ENCODE data around the gene EYA4.
A peak's percentile ranks its signal among the peaks of the same experiment; 100 is the strongest.

Gene EYA4

DNA sequence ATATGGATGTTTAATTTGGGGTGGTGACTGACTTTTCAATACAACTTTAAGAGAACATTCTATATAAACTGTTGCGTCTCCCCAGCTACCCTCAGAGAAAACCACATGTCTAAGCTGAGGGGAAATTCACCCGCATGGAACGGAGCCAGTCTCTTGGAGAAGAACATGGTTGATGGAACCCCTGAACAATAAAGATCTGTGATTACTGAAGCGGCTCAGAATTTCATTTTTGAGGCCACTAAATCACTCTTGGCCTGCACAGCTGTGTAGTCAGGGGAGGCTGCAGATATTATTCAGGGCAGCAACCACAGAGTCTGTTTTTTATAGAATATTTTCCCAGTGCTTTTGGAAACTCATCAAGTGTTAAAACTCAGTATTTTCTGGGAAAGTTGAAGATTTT lies 73.8 kb downstream of the EYA4 start:
- DNase-seq (ENCODE audit: low read depth): no peak
- no peak overlapping the region for H3K4me3 ChIP-seq (ENCODE audit: low read depth, low read length)
- TF ChIP-seq, protein P1, sequence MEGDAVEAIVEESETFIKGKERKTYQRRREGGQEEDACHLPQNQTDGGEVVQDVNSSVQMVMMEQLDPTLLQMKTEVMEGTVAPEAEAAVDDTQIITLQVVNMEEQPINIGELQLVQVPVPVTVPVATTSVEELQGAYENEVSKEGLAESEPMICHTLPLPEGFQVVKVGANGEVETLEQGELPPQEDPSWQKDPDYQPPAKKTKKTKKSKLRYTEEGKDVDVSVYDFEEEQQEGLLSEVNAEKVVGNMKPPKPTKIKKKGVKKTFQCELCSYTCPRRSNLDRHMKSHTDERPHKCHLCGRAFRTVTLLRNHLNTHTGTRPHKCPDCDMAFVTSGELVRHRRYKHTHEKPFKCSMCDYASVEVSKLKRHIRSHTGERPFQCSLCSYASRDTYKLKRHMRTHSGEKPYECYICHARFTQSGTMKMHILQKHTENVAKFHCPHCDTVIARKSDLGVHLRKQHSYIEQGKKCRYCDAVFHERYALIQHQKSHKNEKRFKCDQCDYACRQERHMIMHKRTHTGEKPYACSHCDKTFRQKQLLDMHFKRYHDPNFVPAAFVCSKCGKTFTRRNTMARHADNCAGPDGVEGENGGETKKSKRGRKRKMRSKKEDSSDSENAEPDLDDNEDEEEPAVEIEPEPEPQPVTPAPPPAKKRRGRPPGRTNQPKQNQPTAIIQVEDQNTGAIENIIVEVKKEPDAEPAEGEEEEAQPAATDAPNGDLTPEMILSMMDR (conservative IDR thresholded peaks at IDR 0.05; ENCODE audit: low read depth, low read length): no peak

DNA sequence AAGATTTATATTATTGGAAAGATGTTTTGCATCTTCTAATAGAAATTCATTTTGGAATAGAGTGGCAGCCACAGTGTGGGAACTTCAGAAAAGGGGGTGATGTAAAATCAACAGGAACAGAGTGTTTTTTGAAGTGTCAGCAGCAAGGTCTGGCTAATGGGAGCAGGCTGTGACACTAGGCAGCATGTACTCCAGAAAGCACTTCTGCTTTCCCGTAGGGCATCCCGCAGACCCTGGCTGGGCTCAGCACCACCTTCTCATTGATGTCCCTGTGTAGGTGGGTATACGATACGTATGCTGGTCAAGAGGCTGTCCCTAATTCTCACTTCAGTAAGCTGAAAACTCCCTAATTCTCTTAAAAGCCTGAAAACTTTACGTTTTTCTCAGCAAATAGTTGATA lies 74.7 kb downstream of the EYA4 start:
- no peak overlapping the region for H3K4me3 ChIP-seq (ENCODE audit: low read depth, low read length)
- no peak for DNase-seq (ENCODE audit: low read depth)
- TF ChIP-seq, protein P1 (conservative IDR thresholded peaks at IDR 0.05; ENCODE audit: low read depth, low read length): no peak

DNA sequence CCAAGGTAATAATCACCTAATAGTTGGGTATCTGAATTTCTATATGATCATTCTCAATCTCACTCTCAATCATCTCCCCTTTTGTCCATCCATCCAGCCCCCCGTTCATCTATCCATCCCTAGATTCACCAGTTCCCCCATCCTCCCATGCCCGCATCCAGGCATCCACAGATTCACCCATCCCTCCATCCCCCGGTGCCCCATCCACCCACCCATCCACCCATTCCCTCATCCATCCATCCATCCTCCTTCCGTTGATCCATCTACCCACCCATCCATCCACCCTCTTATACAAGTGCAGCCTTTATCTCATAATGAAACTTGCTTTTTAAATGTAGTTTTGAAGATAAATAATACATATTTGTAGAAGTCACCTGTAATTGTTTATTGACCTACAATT lies 76.5 kb downstream of the EYA4 start:
- DNase-seq (ENCODE audit: low read depth): no peak

DNA sequence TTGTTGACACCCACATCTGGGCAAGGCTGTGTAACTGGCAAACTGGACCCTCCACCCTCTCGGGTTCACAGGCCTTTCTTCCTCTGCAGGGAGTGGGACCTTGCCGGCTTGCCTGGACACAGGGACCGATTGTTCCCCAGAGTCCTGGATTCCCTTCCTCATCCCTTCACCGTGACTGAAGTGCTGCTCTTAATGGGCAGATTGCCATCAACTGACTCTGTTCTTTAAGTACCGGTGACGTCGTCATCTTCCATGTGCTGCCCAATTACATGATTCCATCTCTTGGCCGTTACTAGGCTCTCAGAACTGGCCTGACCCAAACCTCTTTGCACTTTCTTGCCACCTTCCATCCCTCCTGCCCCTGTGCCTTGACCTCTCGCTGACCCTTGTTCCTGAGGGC lies 85.4 kb downstream of the EYA4 start:
- TF ChIP-seq, protein P1 (conservative IDR thresholded peaks at IDR 0.05; ENCODE audit: low read depth, low read length): no peak
- no peak overlapping the region for H3K4me3 ChIP-seq (ENCODE audit: low read depth, low read length)
- DNase-seq (ENCODE audit: low read depth): no peak

More for the DNA sequence above, 76.5 kb downstream of the EYA4 start:
- no peak overlapping the region for H3K4me3 ChIP-seq (ENCODE audit: low read depth, low read length)
- TF ChIP-seq, protein P1 (conservative IDR thresholded peaks at IDR 0.05; ENCODE audit: low read depth, low read length): no peak

DNA sequence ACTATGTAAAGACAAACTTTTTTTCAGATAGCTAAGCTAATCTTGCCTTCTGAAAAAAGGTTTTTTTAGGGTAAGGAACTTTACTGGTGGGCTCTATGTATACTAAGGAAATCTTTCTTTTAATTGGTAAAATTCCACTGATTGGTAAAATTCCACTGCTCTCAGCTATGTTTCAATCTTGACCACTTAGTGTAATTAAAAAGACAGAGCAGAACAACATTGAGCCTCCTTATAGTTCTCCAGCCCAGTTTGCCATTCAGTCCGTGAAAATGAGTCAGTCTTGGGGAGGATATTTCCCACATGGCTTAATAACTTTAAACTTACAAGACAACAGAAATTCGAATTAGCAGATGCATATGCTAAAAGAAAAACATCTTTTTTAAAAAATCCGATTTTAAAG lies 92.7 kb downstream of the EYA4 start:
- no peak overlapping the region for H3K4me3 ChIP-seq (ENCODE audit: low read depth, low read length)
- no peak for DNase-seq (ENCODE audit: low read depth)
- TF ChIP-seq, protein P1 (conservative IDR thresholded peaks at IDR 0.05; ENCODE audit: low read depth, low read length): no peak

DNA sequence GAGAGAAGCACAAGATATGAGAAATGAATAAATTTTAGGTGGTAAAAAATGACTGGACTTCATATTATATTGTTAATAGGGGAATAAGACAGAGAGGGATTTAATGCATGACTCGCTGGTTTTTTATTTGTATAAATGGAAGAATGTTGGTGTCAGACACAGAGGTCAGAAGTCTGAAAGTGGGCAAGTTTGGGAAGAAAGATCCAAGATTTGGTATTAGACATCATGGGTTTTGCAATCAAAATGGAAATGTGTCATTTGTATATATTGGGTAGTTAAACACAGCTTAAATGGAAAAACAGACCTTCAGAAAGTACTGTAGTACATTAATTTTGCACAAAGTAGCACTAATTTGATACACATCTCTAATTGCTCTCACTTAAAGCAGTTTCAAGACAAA lies 96.2 kb downstream of the EYA4 start:
- peak; percentile 27 for DNase-seq (ENCODE audit: low read depth)
- TF ChIP-seq, protein P1 (conservative IDR thresholded peaks at IDR 0.05; ENCODE audit: low read depth, low read length): no peak
- H3K4me3 ChIP-seq (ENCODE audit: low read depth, low read length): no peak overlapping the region

DNA sequence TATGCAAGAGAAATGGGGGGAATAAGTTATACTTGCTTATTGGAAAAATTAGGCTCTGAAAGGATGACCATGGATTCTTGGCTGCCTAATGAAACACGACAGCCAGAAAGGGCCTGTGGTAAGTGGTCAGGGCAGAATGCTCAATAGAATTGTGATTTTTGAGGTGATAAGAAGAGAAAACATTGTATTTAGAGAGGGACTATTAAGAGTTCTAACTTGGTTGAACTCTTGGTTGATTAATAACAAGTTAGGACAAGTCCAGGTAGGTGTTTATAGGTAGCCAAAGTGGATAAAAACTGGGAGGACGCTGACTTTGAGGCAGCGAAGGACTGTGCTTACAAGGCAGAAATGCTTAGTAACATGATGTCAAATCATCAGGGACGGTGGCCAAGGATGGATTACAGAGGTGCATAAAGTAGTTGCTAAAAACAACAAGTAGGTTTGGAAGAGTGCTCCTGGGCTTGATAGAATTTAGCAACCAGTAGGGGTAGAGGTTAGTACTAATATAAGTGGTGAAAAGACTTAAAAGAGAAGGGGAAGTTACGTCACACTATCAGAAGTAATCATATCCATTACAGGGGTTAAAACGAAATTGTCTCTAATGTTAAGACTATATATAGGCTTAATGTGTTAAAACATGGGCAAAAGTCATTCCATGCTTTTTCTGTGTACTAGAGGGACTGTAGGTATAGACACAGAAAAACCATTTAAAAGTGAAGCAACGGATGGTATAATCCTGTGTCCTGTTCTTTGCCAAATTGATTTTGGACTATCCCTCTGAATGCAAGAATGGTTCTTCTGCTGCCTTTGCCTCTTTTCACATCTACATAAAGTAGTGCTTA lies 98.6 kb downstream of the EYA4 start:
- TF ChIP-seq, protein P1 (conservative IDR thresholded peaks at IDR 0.05; ENCODE audit: low read depth, low read length): no peak
- no peak for DNase-seq (ENCODE audit: low read depth)
- H3K4me3 ChIP-seq (ENCODE audit: low read depth, low read length): no peak overlapping the region
